Activated CD4-positive, alpha-beta T cell treated with anti-CD3 and anti-CD28 coated beads, Interleukin-2, amount 50 U/mL, for 4 hours (primary cell): ENCODE data around the gene OR2S2.
A peak's percentile ranks its signal among the peaks of the same experiment; 100 is the strongest.
"Not testable (repeated sequence)": the region's sequence is repeated elsewhere in the genome, so short reads cannot be mapped to it uniquely, and the experiment has no call there.

Source experiments
- DNase-seq, 2 experiments: peaks; one replicate each; pipeline ENCODE4 v3.0.0-alpha.2; 2020

The OR2S2 gene

GRCh38 chr9:35962126-35962906, 4.4 kb upstream of the OR2S2 start:
- DNase-seq: no peak

GRCh38 chr9:35960039-35960655, 2.2 kb upstream of the OR2S2 start:
- DNase-seq: no peak

GRCh38 chr9:35956651-35957050, 1.3 kb downstream of the OR2S2 start:
- DNase-seq: no peak

- DNase-seq: peak; percentile 38 to 39
Observed at GRCh38 chr9:35954942-35955546, 2.9 kb downstream of the OR2S2 start.

GRCh38 chr9:35952526-35953191, 5.3 kb downstream of the OR2S2 start:
- no peak for DNase-seq

- no peak for DNase-seq
Observed at GRCh38 chr9:35951736-35952135, 6.2 kb downstream of the OR2S2 start.

GRCh38 chr9:35948901-35949318, 9.0 kb downstream of the OR2S2 start:
- DNase-seq: no peak

- DNase-seq: no peak
Observed at GRCh38 chr9:35948451-35948850, 9.5 kb downstream of the OR2S2 start.

- DNase-seq: peak; percentile 63 to 65
Observed at GRCh38 chr9:35945341-35946018, 12.5 kb downstream of the OR2S2 start.

GRCh38 chr9:35944841-35945240, 13.1 kb downstream of the OR2S2 start:
- DNase-seq: no peak

GRCh38 chr9:35944173-35944572, 13.8 kb downstream of the OR2S2 start:
- DNase-seq: no peak

GRCh38 chr9:35942286-35942685, 15.7 kb downstream of the OR2S2 start:
- no peak for DNase-seq

GRCh38 chr9:35940458-35941407, 17.2 kb downstream of the OR2S2 start:
- DNase-seq: peak in 1 of 2 experiments; percentile 18

- no peak for DNase-seq
Observed at GRCh38 chr9:35939679-35940250, 18.2 kb downstream of the OR2S2 start.

GRCh38 chr9:35938474-35939356, 19.2 kb downstream of the OR2S2 start:
- DNase-seq: no peak

GRCh38 chr9:35937227-35937626, 20.7 kb downstream of the OR2S2 start:
- no peak for DNase-seq

GRCh38 chr9:35935755-35936509, 22.0 kb downstream of the OR2S2 start:
- DNase-seq: no peak

- DNase-seq: no peak
Observed at GRCh38 chr9:35935261-35935660, 22.7 kb downstream of the OR2S2 start.

- DNase-seq: not testable (repeated sequence)
Observed at GRCh38 chr9:35934069-35934468, 23.9 kb downstream of the OR2S2 start.
